Suprapubic skin (tissue), 4 donors: ENCODE measurements around the gene EHD4.

ENCODE experiments used
- EP300 ChIP-seq: sonication (generic); formaldehyde crosslinking; IDR thresholded peaks from one replicate; pipeline ENCODE4 v1.6.1; 2017; ENCODE audit warnings: antibody characterized with exemption
- POLR2A ChIP-seq, 2 donors: fragments of 450-650 bp; IDR thresholded peaks; one replicate each; pipeline ENCODE4 v1.6.1; 2017; ENCODE audit warnings: antibody characterized with exemption in 2 of 2, mild to moderate bottlenecking in 2 of 2, moderate library complexity in 2 of 2
- POLR2AphosphoS5 ChIP-seq, 3 donors: sonication (generic); formaldehyde crosslinking; IDR thresholded peaks; one replicate each; pipeline ENCODE4 v1.6.1; 2017; ENCODE audit warnings: antibody characterized with exemption in 3 of 3
- TF ChIP-seq, protein P1 (sequence below), 2 donors: fragments of 200-600 bp in 1 of 2; fragments of 450-650 bp in 1 of 2; sonication (generic) in 1 of 2; IDR thresholded peaks; one replicate each; pipeline ENCODE4 v1.5.1; 2016 to 2019; ENCODE audit warnings: antibody characterized with exemption in 2 of 2, mild to moderate bottlenecking in 1 of 2, moderate library complexity in 1 of 2

DNA sequence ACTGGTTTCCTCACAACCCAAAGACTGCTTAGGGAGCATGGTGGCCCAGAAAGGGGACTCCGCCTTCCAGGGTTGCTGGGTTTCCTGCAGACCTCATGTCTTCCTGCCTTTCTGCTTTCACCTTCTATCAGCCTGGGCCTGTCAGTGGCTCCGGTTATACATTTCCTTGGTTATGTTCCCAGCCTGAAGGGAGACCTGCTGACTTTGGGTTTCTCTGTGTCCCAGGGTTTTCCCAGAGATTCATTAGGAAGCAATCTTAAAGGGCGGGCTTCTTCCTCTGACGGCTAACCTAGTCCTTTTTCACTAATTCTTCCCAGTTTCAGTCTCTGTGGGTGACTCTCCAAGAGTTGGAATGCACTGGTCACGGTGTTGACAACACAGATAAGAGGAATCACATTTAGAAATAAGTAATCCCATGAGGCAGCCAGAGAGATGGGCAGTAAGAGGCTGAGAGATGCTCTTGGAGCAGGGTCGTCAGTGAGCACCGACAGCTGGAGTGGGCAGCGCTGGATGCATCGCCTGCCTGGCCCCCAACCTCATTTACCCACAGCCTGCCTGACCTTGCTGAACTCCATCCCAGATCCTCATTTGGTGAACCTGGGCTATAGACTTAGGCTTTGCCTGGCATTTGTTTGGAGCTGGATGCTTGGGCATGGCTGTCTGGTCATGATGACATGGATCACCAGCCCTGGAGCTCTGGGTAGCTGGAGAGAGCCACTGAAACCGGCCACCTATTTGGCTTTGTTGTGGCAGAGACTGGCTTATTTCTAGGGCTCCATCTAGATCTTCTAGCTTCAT is 10.0 kb upstream of the EHD4 start:
- TF ChIP-seq, protein P1, sequence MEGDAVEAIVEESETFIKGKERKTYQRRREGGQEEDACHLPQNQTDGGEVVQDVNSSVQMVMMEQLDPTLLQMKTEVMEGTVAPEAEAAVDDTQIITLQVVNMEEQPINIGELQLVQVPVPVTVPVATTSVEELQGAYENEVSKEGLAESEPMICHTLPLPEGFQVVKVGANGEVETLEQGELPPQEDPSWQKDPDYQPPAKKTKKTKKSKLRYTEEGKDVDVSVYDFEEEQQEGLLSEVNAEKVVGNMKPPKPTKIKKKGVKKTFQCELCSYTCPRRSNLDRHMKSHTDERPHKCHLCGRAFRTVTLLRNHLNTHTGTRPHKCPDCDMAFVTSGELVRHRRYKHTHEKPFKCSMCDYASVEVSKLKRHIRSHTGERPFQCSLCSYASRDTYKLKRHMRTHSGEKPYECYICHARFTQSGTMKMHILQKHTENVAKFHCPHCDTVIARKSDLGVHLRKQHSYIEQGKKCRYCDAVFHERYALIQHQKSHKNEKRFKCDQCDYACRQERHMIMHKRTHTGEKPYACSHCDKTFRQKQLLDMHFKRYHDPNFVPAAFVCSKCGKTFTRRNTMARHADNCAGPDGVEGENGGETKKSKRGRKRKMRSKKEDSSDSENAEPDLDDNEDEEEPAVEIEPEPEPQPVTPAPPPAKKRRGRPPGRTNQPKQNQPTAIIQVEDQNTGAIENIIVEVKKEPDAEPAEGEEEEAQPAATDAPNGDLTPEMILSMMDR (IDR thresholded peaks at IDR 0.05), result no peak
- TF ChIP-seq POLR2AphosphoS5 (IDR thresholded peaks at IDR 0.05) (no peak), POLR2A (IDR thresholded peaks at IDR 0.05) (no peak), EP300 (no peak)
